Embryonic facial prominence (tissue), 1 donor: Measurements from ENCODE around the gene STAG1.

ENCODE experiments used
- DNase-seq: peaks from one replicate; pipeline ENCODE4 v3.0.0-alpha.2; 2016; ENCODE audit errors: extremely low spot score

Gene STAG1

GRCh38 chr3:136330900-136331299 lies 421.3 kb downstream of the STAG1 start:
- DNase-seq, result no peak

- no peak for DNase-seq
These were observed 422.6 kb downstream of the STAG1 start for GRCh38 chr3:136329593-136329992.

- no peak for DNase-seq
These were observed 424.5 kb downstream of the STAG1 start for GRCh38 chr3:136327671-136328070.

GRCh38 chr3:136326316-136326715 lies 425.9 kb downstream of the STAG1 start:
- DNase-seq, result no peak

- no peak for DNase-seq
These were observed 440.2 kb downstream of the STAG1 start for GRCh38 chr3:136311968-136312367.

GRCh38 chr3:136311261-136311660 lies 440.9 kb downstream of the STAG1 start:
- no peak for DNase-seq

GRCh38 chr3:136305879-136306278 lies 446.3 kb downstream of the STAG1 start:
- DNase-seq, result no peak

- no peak for DNase-seq
These were observed 451.7 kb downstream of the STAG1 start for GRCh38 chr3:136300444-136300843.

- no peak for DNase-seq
These were observed 454.4 kb downstream of the STAG1 start for GRCh38 chr3:136297826-136298225.

- no peak for DNase-seq
These were observed 455.2 kb downstream of the STAG1 start for GRCh38 chr3:136296960-136297359.

- DNase-seq, result no peak
These were observed 458.0 kb downstream of the STAG1 start for GRCh38 chr3:136294176-136294575.

GRCh38 chr3:136293279-136293678 lies 458.9 kb downstream of the STAG1 start:
- no peak for DNase-seq

- no peak for DNase-seq
These were observed 459.7 kb downstream of the STAG1 start for GRCh38 chr3:136292500-136292899.

- DNase-seq, result no peak
These were observed 460.9 kb downstream of the STAG1 start for GRCh38 chr3:136291302-136291701.
